HG03378 (cell line): ENCODE data around the gene CFAP43.
"Not testable (repeated sequence)": the region's sequence is repeated elsewhere in the genome, so short reads cannot be mapped to it uniquely, and the experiment has no call there.

Experiments used
- ATAC-seq: cut with Tn5 transposase; IDR thresholded peaks from one replicate; pipeline ENCODE4 v1.9.1; 2021; ENCODE audit warnings: mild to moderate bottlenecking, moderate library complexity; ENCODE audit not compliant: unreplicated experiment

The CFAP43 gene

GRCh38 chr10:104233817-104234216 is 1.7 kb upstream of the CFAP43 start:
- no peak for ATAC-seq

- ATAC-seq = no peak
Measured at GRCh38 chr10:104232613-104233102, 494 bp upstream of the CFAP43 start.

- ATAC-seq = no peak
Measured at GRCh38 chr10:104230490-104230889, 1.7 kb downstream of the CFAP43 start.

- ATAC-seq = no peak
Measured at GRCh38 chr10:104223304-104223703, 8.9 kb downstream of the CFAP43 start.

GRCh38 chr10:104220522-104220921 is 11.6 kb downstream of the CFAP43 start:
- ATAC-seq = no peak

- no peak for ATAC-seq
Measured at GRCh38 chr10:104218751-104219150, 13.4 kb downstream of the CFAP43 start.

- ATAC-seq = no peak
Measured at GRCh38 chr10:104216631-104217030, 15.5 kb downstream of the CFAP43 start.

- ATAC-seq = no peak
Measured at GRCh38 chr10:104209575-104210198, 22.5 kb downstream of the CFAP43 start.

- no peak for ATAC-seq
Measured at GRCh38 chr10:104208730-104209129, 23.4 kb downstream of the CFAP43 start.

GRCh38 chr10:104202231-104202630 is 29.9 kb downstream of the CFAP43 start:
- no peak for ATAC-seq

GRCh38 chr10:104201636-104202035 is 30.5 kb downstream of the CFAP43 start:
- no peak for ATAC-seq

- ATAC-seq = no peak
Measured at GRCh38 chr10:104199567-104199966, 32.6 kb downstream of the CFAP43 start.

GRCh38 chr10:104197364-104197763 is 34.8 kb downstream of the CFAP43 start:
- ATAC-seq = no peak

GRCh38 chr10:104195706-104196105 is 36.5 kb downstream of the CFAP43 start:
- ATAC-seq = no peak

GRCh38 chr10:104193787-104194186 is 38.4 kb downstream of the CFAP43 start:
- ATAC-seq = no peak

- no peak for ATAC-seq
Measured at GRCh38 chr10:104190695-104191094, 41.5 kb downstream of the CFAP43 start.

- ATAC-seq = no peak
Measured at GRCh38 chr10:104183682-104184081, 48.5 kb downstream of the CFAP43 start.

GRCh38 chr10:104174136-104174535 is 58.0 kb downstream of the CFAP43 start:
- ATAC-seq = not testable (repeated sequence)

- ATAC-seq = no peak
Measured at GRCh38 chr10:104170610-104171254, 61.4 kb downstream of the CFAP43 start.

- no peak for ATAC-seq
Measured at GRCh38 chr10:104155591-104155990, 76.6 kb downstream of the CFAP43 start.

GRCh38 chr10:104151737-104152136 is 80.4 kb downstream of the CFAP43 start:
- no peak for ATAC-seq

- no peak for ATAC-seq
Measured at GRCh38 chr10:104150139-104150538, 82.0 kb downstream of the CFAP43 start.

- no peak for ATAC-seq
Measured at GRCh38 chr10:104146882-104147281, 85.3 kb downstream of the CFAP43 start.
